ENCODE data around the gene TMC8. TPM values are rescaled to one million over a fixed set of nuclear protein-coding genes. Genes with fewer than 3 reads are reported as not detected.

TMC8 gene
- total and polyA plus RNA-seq, 4 donors, result 1.3 to 14.5 (median 5.0) TPM

DNA sequence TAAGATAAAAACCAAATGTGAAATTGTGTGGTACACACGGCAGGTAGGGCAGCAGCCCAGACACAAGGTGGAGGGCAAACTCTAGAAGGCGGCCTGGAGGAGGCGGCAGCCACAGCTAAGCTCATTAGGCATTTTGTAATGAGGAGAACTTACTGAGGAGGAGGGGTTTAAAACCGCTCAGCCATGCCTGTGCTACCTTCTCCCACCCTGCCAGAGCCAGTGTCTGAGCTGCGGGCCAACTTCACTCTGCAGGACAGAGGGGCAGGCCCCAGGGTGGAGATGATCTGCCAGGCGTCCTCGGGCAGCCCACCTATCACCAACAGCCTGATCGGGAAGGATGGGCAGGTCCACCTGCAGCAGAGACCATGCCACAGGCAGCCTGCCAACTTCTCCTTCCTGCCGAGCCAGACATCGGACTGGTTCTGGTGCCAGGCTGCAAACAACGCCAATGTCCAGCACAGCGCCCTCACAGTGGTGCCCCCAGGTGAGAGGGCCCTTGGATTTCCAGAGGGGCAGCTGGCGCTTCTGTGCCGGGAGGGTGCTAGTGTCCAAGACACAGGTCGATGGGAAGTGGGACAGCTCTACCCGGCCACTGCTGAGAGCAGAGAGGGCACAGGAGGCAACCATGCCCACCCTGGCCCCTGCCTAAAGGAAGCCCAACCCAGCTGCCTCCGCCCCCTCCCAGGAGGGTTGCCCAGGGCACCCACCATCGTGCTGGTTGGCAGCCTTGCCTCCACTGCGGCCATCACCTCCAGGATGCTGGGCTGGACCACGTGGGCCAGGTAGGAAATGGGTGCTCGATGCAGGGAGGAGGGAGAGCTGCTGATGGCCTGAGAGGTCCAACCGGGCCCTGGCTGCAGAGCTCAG, 33.5 kb downstream of the TMC8 start:
- 72% methylated on average over 22 of the region's 22 CpGs for WGBS
- TF ChIP-seq NR2F2 (IDR thresholded peaks at IDR 0.05) (no peak), TAF1 (conservative IDR thresholded peaks at IDR 0.05) (no peak), RAD21 (IDR thresholded peaks at IDR 0.05) (no peak)
- TF ChIP-seq, protein P1, sequence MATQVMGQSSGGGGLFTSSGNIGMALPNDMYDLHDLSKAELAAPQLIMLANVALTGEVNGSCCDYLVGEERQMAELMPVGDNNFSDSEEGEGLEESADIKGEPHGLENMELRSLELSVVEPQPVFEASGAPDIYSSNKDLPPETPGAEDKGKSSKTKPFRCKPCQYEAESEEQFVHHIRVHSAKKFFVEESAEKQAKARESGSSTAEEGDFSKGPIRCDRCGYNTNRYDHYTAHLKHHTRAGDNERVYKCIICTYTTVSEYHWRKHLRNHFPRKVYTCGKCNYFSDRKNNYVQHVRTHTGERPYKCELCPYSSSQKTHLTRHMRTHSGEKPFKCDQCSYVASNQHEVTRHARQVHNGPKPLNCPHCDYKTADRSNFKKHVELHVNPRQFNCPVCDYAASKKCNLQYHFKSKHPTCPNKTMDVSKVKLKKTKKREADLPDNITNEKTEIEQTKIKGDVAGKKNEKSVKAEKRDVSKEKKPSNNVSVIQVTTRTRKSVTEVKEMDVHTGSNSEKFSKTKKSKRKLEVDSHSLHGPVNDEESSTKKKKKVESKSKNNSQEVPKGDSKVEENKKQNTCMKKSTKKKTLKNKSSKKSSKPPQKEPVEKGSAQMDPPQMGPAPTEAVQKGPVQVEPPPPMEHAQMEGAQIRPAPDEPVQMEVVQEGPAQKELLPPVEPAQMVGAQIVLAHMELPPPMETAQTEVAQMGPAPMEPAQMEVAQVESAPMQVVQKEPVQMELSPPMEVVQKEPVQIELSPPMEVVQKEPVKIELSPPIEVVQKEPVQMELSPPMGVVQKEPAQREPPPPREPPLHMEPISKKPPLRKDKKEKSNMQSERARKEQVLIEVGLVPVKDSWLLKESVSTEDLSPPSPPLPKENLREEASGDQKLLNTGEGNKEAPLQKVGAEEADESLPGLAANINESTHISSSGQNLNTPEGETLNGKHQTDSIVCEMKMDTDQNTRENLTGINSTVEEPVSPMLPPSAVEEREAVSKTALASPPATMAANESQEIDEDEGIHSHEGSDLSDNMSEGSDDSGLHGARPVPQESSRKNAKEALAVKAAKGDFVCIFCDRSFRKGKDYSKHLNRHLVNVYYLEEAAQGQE (IDR thresholded peaks at IDR 0.05), result no peak
- TF ChIP-seq, protein P2, sequence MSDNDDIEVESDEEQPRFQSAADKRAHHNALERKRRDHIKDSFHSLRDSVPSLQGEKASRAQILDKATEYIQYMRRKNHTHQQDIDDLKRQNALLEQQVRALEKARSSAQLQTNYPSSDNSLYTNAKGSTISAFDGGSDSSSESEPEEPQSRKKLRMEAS (IDR thresholded peaks at IDR 0.05), result no peak
- H3K4me3 ChIP-seq (ENCODE audit: low read depth in 1 of 3, low read length in 3 of 3), result no peak overlapping the region
- no peak for DNase-seq (ENCODE audit: low spot score)
- H3K9me3 ChIP-seq (ENCODE audit: control insufficient read depth in 4 of 4, low read length in 3 of 4), result no peaks in the 10 kb centered on the region
- no peaks in the 10 kb centered on the region for H3K36me3 ChIP-seq (ENCODE audit: control insufficient read depth in 4 of 4, insufficient read depth in 3 of 4, low read depth in 1 of 4, low read length in 3 of 4)
- no peak overlapping the region for H3K27ac ChIP-seq (ENCODE audit: low read depth in 1 of 2, low read length in 2 of 2)
- H3K9ac ChIP-seq (ENCODE audit: low read depth in 1 of 2, low read length in 2 of 2), result no peak overlapping the region
- H3K27me3 ChIP-seq (ENCODE audit: control insufficient read depth in 4 of 4, insufficient read depth in 4 of 4, low read length in 3 of 4), result no peaks in the 10 kb centered on the region
- peaks cover 0 to 4% (median 4%) of the 10 kb centered on the region in 4 donors for H3K4me1 ChIP-seq (ENCODE audit: control insufficient read depth in 4 of 4, insufficient read depth in 4 of 4, low read length in 3 of 4)

DNA sequence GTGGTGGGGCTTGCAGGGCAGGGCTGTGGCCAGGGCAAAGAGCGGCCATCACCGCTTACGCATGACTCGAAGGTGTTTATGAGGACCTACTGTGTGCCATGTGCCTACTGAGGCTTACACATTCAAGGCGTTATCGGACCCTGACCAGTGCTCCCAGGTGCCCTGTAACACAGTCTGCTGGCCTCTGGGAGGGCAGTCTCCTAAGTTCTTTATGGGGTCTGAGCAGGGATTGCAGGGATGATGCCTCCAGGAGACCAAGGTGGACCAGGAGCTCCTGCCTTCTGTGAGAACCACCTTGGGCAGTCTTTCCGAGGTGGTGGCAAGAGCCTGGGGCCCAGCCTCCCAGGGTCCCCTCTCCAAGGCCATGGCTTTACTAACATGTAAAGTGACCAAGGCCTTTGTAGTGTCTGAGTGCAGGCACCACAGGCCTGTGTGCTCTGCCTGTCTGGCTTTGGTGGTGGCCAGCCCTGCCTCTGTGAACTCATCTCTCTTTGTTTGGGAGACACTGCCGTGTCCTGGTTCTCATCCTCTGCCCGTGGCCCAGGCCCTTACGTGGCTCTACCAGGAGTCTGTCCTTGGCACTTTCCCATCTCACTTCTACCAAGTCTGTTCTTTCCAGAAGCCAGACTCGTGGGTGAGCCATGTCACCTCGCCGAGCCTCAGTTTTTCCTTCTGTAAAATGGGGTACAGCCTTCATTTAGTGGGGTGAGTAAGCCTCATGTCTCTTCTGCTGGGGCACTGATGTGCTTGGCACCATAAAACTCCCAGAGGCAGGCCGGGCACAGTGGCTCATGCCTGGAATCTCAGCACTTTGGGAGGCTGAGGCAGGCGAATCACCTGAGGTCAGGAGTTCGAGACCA, 34.4 kb downstream of the TMC8 start:
- no peaks in the 10 kb centered on the region for H3K36me3 ChIP-seq (ENCODE audit: control insufficient read depth in 4 of 4, insufficient read depth in 3 of 4, low read depth in 1 of 4, low read length in 3 of 4)
- no peaks in the 10 kb centered on the region for H3K9me3 ChIP-seq (ENCODE audit: control insufficient read depth in 4 of 4, low read length in 3 of 4)
- TF ChIP-seq, protein P1 (IDR thresholded peaks at IDR 0.05), result no peak
- no peak for TF ChIP-seq TAF1 (conservative IDR thresholded peaks at IDR 0.05)
- TF ChIP-seq FOXA1 (IDR thresholded peaks at IDR 0.05), result no peak
- TF ChIP-seq HNF4G (IDR thresholded peaks at IDR 0.05), result no peak
- TF ChIP-seq HNF4A (conservative IDR thresholded peaks at IDR 0.05), result no peak
- no peak for TF ChIP-seq YY1 (IDR thresholded peaks at IDR 0.05)
- TF ChIP-seq SP1 (IDR thresholded peaks at IDR 0.05), result no peak
- no peak for TF ChIP-seq JUND (IDR thresholded peaks at IDR 0.05)
- no peak for TF ChIP-seq RXRA (IDR thresholded peaks at IDR 0.05)
- H3K27me3 ChIP-seq (ENCODE audit: control insufficient read depth in 4 of 4, insufficient read depth in 4 of 4, low read length in 3 of 4), result no peaks in the 10 kb centered on the region
- H3K4me3 ChIP-seq (ENCODE audit: low read depth in 1 of 3, low read length in 3 of 3), result no peak overlapping the region
- 90% methylated on average over 16 of the region's 16 CpGs for WGBS
- no peak overlapping the region for H3K9ac ChIP-seq (ENCODE audit: low read depth in 1 of 2, low read length in 2 of 2)
- no peak for DNase-seq (ENCODE audit: low spot score)
- H3K27ac ChIP-seq (ENCODE audit: low read depth in 1 of 2, low read length in 2 of 2), result no peak overlapping the region
- H3K4me1 ChIP-seq (ENCODE audit: control insufficient read depth in 4 of 4, insufficient read depth in 4 of 4, low read length in 3 of 4), result peaks cover 7 to 13% (median 12%) of the 10 kb centered on the region in 4 donors

All from liver (tissue), 9 donors.